Measurements from ENCODE around the gene MAP10.

MAP10 gene

DNA sequence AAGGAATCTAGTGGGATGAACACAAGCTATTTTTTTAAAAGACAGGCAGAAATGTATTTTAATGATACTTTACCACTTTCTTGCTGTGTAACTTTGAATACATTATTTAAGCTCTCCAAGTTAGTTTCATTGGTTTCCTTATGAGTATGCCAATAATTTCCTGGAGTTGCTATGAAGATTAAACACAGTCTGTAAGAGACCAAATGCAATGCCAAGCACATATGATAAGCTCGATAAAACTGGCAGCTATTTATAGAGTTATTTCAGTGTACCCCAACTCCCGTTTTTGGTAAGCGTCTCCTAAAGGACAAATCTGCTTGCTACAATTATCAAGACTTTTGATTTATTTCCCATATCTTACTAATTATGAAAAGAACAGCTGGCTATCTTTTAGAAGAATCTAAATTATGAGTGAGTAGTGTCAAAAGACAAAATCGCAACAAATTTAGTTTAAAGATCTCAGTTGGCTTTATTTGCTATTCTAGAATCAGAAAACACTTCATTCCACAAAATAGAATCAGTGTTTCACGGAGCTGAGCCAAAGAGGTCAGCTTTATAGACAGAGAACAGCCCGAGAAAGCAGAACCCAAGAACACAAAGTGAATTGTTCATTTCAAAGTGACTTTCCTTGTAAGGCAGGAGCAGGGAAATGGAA is 7.2 kb upstream of the MAP10 start:
- DNase-seq (ENCODE audit: insufficient read length, low spot score) = no peak
- FAIRE-seq = no peak

DNA sequence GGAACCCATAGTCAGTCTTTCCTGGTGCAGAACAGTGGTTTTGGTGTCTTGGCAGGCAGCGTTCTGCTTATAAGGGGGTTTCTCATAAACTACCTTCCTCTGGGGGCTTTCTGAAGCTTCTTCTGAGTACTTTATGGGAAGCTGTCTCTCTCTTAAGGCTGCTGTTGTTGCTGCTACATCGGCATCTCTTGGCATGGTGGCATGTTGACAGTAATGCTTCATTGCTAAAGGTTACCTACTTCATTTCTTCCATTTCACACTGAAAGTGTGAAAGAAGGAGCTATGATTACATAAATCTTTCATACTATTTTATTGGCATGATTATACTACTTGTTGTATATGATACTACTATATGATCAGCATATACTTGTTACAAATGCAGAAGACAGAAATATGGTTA is 6.3 kb upstream of the MAP10 start:
- FAIRE-seq = no peak

DNA sequence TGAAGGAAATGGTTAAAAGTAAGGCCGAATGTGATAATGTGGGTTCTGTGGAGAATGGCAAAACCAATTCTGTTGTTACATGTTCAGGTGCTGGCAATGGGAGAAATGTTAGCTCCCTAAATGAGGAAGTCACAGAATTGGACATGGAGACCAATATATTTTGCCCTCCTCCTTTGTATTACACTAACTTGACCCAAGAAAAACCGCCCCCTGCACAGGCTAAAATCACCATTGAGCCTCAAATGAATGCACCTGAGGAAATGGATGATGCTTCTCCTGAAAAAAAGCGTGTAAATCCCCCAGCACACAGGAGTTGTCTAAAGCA is 932 bp downstream of the MAP10 start:
- FAIRE-seq = no peak
- no peak for DNase-seq (ENCODE audit: insufficient read length, low spot score)

More for the DNA sequence above, 6.3 kb upstream of the MAP10 start:
- no peak for DNase-seq (ENCODE audit: insufficient read length, low spot score)

DNA sequence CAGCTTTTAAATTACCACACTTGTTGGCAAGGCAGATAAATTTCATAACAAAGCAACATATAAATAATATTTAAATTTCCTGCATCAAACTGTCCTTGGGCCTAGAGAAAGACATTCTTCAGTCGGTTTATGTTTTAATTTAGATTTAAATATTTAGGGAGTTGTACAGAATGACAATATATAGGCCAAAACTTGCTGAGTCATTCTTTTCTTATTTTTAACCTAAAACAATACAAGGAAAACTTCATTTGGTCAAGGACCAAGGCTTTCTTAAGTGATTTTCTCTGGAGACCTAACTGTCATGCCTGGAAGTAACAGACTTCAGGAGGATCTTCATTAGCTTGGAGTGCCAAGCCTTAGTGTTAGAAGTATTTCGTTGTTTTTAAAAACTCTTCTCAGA is 5.6 kb downstream of the MAP10 start:
- no peak for FAIRE-seq
- DNase-seq (ENCODE audit: insufficient read length, low spot score) = no peak

DNA sequence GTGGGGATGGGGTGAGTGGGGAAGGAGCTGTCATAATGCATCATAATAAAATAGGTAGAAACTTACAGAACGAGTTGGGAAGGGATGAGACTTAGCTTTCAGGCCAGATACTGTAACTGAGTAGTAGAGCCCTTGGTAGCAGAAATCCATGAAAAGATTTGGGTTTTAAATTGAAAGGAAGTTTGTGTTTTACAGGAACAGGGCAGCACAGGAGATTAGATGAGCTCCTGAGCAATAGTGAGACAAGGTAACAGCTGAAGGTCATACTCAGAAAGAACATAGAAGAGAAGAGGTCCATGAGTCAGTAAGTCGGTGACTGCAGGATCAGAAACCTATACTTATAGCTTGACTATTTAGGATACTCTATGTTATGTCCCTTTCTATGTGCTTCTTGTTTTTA is 7.3 kb downstream of the MAP10 start:
- DNase-seq (ENCODE audit: insufficient read length, low spot score) = no peak
- no peak for FAIRE-seq

DNA sequence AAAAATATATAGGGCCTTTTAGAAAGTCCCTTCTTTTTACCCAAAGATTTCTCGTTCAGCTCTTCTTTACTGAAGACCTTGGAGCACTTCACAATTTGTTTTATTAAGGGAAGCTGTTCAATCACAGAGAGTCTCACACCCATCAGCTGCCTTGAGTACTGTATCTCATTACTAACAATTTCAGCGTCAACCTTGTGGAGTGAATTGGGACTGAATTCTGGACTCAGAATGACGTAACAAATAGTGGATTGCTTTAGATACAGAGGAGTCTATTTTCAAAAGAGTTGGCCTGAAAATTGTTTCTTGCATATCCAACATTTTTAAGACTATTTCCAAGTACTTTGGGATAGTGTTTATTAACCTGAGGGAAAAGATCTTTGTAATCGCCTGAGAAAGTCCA is 7.9 kb downstream of the MAP10 start:
- DNase-seq (ENCODE audit: insufficient read length, low spot score) (no peak), FAIRE-seq (no peak)

DNA sequence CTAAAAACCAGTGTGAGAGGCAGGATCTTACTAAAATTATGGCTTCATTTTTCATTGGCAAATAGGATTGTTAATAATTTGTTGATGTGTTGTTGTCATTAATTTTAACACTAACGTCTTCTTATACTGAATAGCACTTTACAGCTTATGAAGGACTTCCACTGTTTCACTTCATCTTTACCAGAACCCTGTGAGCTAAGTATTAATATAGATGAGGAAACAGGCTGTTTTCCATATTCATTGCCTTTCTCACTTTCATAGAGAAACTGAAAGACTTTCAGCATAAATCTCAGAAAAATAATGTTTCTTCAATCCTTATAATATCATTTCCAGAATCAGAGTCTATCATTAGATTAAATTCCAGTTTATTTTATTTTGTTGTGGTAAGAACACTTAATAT is 8.5 kb downstream of the MAP10 start:
- FAIRE-seq = no peak
- no peak for DNase-seq (ENCODE audit: insufficient read length, low spot score)

DNA sequence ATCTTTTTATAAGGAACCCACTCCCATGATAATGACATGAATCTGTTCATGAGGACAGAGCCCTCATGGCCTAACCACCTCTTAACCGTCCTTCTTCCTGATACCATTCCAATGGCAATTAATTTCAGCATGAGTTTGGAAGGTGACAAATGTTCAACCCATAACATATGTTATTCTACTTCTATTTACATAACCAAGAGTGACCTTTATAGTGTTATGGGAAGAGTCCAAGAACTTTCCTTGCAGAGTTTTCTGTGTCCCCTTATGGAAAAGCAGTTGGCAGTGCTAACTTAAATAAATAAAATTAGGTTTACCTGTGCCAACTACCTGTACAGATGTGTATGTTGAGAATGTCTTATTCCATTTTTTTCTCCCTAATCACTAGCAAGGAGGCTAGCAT is 11.1 kb downstream of the MAP10 start:
- FAIRE-seq = no peak

DNA sequence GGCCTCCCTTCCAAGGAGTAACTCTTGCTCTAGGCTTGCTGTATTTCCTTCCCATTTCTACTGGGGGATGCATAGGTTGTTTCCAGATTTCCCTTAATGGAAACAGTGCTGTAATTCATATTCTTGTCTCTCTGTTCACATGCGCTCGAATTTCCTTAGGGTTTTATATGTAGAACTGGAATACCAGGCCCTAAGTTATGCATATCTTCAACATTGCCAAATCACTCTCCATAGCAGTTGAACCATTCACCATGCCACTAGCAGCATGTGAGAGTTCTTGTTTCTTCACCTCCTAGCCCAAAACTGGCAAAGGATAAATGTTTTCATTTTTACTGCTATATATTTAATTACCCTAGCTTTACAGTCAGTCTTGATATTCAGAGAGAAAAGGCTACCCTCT is 12.8 kb downstream of the MAP10 start:
- no peak for FAIRE-seq

More for the DNA sequence above, 11.1 kb downstream of the MAP10 start:
- no peak for DNase-seq (ENCODE audit: insufficient read length, low spot score)

DNA sequence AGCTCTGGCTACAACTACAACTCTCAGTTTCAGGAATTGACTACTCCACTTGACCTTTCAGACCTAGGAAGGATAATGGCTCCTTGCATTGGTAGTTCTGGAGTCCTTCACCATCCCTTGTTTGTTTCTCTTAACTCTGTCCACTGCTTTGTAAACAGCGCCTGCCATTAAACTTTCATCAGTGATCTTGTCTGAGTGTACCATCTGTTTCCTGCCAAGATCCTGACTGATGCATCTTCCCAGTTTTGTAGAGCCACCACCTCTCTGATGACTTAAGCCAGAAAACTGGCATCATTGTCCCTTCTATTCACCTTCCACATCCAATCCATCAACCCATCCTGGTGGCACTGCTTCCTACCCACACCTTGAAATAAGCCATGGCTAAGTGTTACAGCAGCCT is 15.2 kb downstream of the MAP10 start:
- no peak for DNase-seq (ENCODE audit: insufficient read length, low spot score)
- FAIRE-seq = no peak

More for the DNA sequence above, 12.8 kb downstream of the MAP10 start:
- DNase-seq (ENCODE audit: insufficient read length, low spot score) = no peak

DNA sequence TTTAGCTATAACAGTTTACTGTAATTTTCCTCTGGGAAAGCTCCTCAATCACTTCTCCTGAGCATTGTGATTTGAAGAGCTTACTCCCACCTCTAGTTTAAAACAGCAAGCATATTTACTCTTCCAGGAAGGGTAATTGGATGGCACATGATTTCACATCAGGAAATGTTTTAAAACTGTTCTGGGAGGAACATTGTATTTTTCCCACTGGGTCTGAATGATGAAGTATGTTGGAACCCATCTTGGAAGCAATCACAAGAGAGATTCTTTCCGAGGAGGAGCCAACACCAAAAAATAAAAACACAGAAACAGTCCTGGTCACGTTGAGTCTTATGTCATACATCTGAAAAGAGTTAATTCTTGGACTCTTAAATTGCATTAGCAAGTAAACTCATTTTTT is 17.3 kb downstream of the MAP10 start:
- no peak for FAIRE-seq
- no peak for DNase-seq (ENCODE audit: insufficient read length, low spot score)

DNA sequence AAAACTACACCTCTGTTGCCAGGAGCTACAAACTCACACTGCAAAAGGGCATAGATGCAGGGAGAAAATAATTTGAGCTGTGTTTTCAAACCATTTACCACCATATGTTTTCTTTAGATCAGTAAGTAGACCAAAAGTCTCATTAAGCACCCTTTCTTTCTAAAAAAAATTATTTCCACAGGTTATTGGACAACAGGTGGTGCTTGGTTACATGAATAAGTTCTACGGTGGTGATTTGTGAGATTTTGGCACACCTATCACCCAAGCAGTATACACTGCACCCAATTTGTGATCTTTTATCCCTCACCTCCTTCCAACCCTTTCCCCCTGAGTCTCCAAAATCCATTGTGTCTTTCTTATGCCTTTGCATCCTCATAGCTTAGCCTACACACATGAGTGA is 21.1 kb downstream of the MAP10 start:
- DNase-seq (ENCODE audit: insufficient read length, low spot score) = no peak
- FAIRE-seq = no peak

DNA sequence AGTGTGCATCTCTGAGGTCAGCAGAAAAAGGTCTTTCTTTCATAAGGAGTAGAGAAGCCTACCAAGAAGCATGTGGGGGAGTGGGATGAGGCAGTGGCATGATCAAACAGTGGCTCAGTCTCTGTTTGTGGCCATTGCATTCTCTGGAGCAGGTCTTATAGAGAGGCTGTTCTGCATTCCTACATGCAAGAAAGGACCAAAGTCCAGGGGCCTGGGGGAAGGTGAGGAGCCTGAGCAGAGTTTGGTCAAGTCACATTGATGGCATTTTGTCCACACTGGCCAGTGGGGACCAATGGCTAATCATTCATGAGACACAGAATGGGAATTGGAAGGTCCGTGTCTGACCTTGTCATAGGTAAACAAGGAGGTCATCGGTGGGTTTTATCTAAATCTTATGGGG is 25.4 kb downstream of the MAP10 start:
- DNase-seq (ENCODE audit: insufficient read length, low spot score) = no peak
- no peak for FAIRE-seq

DNA sequence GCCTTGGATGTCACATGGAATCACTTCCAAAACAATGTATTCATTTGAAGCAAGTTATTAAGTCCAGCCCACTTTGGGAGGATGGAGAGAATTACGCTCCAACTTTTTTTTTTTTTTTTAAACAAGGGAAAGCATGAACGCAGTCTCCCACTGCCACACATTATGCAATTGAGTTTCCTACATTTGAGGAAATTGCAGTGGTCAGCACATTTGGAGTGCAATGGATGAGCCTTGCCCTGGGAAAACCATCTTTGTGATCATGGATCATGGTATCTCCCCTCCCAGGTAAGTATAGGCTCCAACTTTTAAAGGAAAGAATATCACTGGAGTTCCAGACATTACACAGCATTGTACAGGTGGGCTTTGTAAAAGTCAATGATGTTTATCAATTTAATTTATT is 26.7 kb downstream of the MAP10 start:
- FAIRE-seq (no peak), DNase-seq (ENCODE audit: insufficient read length, low spot score) (no peak)

DNA sequence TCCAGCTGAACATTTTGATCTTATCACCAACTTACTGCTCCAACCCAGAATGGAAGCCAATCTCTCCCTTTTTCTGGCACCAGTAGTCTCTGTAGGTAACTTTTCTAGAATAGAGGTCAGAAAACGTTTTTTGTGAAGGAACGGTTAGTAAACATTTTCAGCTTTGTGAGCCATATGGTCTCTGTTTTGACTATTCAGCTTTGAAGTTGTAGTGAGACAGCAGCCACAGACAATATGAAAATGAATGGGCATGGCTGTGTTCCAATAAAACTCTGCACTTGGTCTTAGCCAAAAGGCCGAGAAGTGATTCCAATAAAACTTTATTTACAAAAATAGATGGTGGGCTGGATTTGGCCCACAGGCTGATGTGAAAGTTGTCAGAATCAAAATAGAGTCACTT is 28.9 kb downstream of the MAP10 start:
- FAIRE-seq (no peak), DNase-seq (ENCODE audit: insufficient read length, low spot score) (no peak)

DNA sequence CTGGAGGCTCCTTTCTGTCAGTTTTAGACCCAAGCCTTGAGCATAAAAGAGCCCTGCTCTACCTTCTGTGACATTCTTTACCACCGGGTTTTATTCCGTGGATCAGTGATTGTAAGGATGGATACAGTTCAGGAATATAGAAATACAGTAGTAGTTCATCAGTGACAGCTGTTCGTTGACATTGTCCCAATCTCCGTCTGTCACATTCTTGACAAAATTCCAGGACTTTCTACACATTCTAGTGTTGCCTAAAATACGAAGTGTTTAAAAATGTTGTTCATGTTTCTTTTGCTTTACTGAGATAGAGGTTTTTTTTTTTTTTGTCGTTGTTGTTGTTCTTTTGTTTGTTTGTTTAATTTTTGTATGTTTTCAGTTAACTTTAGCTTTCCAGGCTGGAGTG is 29.9 kb downstream of the MAP10 start:
- no peak for FAIRE-seq
- no peak for DNase-seq (ENCODE audit: insufficient read length, low spot score)

DNA sequence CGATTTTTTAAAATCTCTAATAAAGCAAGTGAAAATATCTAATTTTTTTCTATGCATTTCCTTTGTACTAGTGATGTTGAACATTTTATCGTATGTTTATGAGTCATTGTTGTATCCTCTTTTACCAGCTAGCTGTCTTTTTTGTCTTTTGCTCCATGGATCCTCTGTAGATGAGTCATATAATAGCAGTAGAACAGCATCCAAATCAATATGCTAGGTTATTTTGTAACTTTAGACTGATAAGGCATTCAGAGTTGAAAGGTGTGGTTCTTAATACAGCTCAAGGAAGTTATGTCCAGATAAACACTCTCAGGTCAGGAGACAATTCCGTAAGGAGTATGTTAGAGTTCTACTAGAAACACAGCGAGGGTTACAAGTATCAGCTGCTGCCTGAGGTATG is 31.9 kb downstream of the MAP10 start:
- DNase-seq (ENCODE audit: insufficient read length, low spot score) = no peak
- FAIRE-seq = no peak

DNA sequence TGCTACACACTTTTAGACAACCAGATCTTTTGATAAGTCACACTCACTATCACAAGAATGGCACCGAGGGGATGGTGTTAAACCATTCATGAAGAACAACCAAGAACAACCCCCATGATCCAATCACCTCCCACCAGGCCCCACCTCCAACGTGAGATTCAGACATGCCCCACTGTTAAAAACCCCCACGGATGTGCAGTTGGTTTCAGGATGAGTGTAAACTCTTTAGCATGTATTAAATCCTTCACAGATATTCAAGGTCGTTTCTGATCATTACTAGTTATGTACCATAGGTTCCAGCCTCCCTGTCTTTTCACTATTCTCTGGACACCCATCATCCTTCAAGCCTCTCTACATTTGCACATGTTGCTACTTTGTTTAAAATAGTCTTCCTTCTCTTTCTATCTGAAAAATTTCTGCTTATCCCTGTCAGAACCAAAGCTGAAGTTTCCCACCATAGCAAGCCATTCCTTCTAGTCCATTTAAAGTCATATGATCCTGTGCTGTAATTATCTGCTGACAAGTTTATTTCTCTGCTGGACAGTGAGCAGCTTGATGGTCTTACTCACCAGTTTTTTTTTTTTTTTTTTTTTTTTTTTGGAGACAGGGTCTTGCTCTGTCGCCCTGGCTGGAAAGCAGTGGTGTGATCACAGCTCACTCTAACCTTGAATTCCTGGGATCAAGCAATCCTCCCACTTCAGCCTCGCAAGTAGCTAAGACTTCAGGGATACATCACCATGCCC is 36.8 kb downstream of the MAP10 start:
- FAIRE-seq = no peak

DNA sequence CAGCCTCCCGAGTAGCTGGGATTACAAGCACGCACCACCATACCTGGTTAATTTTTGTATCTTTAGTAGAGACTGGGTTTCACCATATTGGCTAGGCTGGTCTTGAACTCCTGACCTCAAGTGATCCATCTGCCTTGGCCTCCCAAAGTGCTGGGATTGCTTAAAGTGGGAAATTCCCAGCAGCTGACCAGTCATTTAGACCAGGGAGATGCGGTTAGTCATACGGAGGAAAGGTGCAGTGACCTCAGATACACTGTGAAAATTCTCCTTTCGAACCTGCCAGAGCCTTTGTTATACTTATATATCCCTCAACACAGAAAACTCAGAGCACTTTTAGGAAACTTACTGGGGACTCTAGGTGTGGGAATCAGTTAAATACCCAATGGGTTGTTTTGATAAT is 39.6 kb downstream of the MAP10 start:
- FAIRE-seq (no peak), DNase-seq (ENCODE audit: insufficient read length, low spot score) (no peak)

More for the DNA sequence above, 36.8 kb downstream of the MAP10 start:
- DNase-seq (ENCODE audit: insufficient read length, low spot score) = no peak

DNA sequence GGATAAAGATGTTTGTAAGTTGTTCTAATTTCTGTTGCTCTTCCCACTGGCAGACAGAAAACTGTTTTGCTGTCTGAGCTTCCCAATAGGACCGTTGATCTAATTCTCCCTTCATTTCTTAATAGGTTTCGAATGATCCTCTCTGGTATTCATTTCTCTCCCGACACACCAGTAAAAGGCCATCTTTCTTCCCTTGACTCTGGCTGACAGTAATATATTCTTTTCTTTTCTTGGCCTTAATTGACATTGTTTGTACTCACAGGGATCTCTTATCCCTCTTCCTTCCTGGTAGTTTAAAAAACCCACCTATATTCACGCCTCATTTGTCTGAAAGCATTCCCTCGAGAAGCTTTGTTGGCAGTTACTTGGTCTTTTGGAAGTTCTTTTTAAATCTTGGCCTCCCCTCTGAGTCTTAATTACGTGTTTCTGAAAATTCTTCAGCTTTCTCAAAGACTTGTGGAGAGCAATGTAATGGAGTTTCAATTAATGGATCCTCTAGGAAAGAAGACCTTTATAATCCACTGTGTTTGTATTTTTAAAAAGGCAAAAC is 40.3 kb downstream of the MAP10 start:
- FAIRE-seq = no peak
- no peak for DNase-seq (ENCODE audit: insufficient read length, low spot score)

DNA sequence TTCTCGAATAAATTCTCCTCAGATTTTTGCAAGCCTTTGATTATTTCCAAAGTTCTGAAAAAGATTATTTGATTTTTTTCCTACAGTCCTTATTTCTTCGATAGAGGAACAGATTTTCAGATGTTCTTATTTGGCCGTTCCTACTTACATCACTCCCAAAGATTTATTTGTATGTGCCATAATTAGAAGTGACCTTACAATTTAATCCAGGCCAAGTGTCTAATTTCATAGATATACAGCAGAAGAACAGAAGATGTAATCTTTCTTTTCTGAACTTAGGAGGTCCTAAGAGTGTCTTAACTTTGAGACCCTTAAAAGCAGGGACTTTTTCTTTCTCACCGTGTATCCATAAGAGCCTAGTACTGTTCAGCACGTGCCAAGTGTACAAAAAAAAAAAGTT is 46.3 kb downstream of the MAP10 start:
- DNase-seq (ENCODE audit: insufficient read length, low spot score) (no peak), FAIRE-seq (no peak)

DNA sequence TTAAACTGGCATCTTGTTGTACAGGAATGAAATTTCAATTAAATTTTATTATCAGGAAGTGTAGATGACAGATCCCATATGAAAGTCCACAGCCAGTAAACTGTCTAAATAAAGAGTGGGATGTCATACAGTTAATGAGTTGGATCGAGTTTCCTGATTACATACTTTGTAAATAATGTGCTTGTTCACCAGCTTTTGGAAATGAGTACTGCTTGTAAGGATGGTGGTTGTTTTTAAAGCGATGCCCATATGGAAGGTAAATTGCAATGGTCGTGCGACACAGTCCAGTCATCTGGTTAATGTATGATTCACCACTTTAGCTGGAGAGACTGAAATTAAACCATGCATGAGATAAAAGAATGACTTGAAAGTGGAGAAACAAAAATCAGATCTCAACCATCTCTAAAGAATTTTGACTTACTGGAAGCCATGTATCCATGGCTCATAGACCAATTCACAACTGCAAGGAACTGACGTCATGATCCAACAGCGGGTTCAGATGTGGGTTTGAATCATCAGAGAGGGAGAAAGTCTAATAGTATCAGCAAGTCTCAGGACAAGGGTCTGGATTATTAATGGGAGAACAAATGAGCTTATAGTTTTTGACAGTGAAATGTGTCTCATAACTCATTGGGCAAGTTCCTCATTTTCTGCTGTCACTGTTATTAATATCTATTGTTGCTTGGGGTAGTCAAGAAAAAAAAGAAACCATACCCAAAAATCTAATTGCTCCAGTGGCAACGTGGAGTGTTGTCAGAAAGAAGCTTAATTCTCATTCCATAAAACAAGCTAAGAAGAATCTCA is 49.0 kb downstream of the MAP10 start:
- FAIRE-seq (no peak), DNase-seq (ENCODE audit: insufficient read length, low spot score) (no peak)
